Measurements from ENCODE around the gene FOXO3.

The FOXO3 gene

DNA sequence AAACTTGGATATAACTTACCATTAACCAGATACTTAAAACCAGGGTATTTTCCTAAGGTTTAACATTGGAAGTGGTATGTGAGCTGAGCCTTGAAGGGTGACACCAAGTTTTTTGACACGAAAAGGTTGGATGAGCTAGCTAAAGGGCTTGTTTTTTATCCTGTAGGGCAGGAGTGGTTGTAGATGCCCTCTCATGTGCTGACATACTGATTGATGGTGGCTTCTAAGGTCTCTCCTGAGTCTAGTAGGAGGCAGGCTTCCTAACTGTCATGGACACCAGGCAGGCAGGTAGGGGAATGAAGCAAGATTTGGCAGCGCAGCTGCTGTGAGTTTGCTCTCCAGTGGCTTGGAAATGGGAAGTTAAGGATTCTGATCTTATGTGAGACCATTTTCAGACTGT is 66.1 kb downstream of the FOXO3 start:
- DNase-seq (ENCODE audit: low read depth in 2 of 2, low spot score in 1 of 2), result no peak

DNA sequence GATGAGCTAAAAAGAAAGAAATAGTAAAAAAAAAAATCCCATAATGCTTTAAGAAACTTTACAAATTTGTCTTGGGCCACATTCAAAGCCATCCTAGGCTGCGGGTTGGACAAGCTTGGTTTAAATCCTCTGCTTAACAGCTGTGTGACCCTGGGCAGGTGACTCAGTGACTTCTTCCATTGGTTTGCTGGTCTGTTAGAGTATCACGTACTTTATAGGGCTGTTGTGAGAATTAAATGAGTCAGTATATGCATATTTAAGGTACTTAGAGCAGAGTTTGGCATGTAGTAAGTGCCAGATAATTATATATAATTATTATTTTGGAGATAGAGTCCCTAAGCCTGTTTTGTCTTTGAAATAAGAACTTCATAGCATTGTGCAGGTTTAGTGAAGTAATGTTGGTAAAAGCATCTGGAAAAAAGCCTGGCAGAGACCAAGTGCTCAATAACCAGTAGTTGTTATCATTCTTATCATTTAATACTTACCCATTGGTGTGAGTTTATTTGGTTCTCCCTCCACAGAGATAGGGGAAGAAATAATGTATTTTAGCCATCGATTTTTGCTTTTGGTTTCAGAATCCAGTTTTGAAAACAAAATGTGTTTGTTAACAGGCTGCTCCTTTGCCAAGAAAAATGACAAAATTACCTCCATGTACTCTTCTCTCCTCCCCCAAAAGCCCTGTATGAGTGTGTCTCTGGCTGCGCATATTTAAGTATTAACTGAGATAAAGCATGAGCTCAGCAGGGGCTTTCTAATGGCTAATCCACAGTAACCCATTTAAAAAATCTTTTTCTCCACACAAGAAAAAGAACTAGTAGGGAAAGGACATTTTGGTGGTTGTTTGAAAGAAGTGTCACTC is 67.2 kb downstream of the FOXO3 start:
- DNase-seq (ENCODE audit: low read depth in 2 of 2, low spot score in 1 of 2), result no peak

DNA sequence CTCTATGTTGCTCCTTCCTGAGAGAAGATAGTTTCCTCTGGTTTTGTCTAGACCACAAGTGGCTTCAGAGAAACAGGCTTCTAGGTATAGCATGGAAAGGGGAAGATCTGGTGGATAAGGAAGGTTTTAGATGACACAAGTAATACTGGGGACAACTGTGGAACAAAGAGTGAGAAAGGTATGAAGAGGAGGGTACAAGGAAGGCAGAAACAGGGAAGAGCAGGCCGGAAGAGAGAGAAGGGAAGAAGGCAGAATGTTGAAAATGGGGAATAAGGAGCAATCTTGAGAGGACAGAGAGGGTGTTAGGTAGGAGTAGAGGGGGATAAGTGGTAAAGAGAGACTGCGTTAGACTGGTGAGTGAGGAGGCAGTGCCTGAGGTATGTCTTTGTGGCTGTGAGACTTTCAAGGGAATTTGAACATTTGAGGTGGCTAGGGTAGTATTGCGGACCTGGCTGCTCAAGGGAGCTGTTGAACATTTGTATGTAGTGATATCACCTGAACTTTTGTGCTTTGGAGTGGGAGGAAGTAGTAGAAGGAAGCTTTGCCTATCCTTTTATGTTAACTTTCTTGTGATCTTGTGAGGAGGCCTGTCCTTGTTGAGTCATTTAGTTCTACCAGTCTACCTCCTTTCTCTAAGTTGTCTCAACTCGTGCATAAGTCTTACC is 69.5 kb downstream of the FOXO3 start:
- no peak for DNase-seq (ENCODE audit: low read depth in 2 of 2, low spot score in 1 of 2)

DNA sequence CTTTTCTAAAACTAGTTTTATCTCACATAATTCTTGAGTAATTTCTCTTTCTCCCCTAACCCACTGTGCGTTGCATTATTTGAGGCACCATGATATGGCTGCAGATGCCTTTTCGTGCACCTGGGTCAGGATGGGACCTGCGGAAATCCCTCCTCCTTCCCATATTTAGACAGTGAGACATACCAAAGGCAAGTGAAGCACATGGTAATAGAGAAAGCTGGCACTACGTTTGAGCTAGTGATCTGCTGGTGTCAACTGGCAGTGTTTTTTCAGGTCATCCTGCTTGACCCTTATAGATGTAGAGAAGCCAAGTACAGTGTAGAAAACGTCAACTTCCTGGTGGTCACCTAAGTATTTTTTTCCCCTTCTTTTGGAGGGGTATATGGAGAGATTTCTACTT is 71.7 kb downstream of the FOXO3 start:
- DNase-seq (ENCODE audit: low read depth in 2 of 2, low spot score in 1 of 2), result no peak

DNA sequence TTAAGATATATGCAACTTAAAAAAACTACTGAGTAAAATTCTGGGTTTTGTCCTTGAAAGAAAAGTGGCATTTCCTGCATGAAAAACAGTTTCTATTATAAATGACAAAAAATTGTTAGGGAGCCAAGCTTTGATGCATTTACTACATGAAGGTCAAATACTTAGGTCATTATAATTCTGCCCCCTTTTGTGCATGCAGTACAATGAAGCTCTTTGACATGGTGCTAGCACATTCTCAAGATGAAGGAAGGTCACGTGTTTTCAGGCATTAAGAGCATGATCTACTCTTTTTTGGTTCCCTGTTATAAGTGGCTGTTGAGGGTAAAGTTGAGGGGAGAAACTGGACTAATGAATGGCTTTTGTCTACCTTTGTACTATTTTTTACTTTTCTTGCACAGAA is 72.7 kb downstream of the FOXO3 start:
- no peak for DNase-seq (ENCODE audit: low read depth in 2 of 2, low spot score in 1 of 2)

DNA sequence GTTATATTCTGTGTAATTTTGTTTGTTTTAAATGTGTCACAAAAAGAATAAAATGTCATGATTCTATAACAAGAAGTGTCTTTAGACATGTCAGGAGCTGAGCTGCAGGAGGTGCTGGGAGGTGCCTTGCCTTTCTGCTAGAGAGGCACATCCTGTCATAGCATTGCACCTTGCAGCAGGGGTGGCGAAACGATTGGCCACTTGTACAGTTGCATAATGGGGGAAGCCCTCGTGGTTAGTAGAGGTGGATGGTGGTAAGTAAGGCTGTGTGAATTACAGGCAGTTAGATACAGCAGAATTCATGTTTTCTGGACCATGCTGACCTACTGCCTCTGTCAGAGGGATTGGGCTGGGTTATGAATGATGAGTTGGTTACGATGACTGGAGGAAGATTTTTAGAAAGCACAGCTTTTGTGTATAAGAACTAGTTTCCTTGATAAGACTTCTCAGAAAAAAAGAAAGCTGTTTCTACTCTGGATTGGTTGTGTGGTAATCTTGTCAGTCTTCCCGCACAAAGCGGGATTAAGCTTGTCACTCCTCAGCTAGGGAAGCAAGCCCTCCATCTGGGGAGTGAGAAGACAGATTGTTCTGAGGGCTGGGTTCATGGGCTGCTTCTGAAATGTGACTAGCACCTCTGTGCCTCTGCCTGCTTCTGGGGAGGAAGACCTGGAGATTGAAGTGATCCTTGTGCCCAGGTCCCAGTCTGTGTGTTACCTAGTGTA is 74.9 kb downstream of the FOXO3 start:
- peak in 1 of 2 donors; percentile 20 for DNase-seq (ENCODE audit: low read depth in 2 of 2, low spot score in 1 of 2)

DNA sequence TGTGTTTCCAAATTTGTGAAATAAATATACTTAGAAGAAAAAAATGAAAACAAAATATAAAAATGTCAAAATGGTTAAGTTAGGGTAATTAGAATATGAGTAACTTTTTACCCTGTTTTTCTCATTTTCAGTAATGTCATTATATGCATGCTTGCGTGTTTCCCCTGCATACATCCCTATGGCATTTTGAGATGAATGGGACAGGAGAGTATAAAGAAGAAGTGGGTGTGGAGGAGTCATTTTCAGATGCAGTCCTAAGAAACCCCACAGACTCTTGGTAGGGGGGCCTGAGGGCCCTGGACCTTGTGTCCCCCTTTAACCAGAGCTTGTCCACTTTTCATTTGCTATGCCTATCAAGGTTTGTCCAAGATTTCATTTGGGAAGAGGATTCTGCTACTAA is 77.2 kb downstream of the FOXO3 start:
- DNase-seq (ENCODE audit: low read depth in 2 of 2, low spot score in 1 of 2), result no peak

DNA sequence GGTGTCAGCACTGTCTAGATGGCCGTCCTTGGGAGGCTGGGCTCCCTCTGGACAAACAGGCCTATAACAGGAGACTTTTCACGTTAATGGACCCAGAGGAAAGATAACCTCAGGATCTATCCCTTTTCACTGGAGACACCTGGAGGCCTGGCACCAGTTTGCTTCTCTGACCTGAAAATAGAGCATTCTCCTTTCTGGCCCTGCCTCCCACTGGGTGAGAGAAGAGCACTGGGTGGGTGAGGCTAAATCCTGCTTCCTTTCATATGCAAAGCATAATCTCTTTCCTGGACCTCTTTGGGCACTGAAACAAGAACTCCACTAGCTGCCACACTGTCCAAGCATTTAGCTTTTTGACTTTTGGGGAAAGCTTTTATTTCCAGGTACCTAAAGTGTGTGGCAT is 78.3 kb downstream of the FOXO3 start:
- DNase-seq (ENCODE audit: low read depth in 2 of 2, low spot score in 1 of 2), result no peak

DNA sequence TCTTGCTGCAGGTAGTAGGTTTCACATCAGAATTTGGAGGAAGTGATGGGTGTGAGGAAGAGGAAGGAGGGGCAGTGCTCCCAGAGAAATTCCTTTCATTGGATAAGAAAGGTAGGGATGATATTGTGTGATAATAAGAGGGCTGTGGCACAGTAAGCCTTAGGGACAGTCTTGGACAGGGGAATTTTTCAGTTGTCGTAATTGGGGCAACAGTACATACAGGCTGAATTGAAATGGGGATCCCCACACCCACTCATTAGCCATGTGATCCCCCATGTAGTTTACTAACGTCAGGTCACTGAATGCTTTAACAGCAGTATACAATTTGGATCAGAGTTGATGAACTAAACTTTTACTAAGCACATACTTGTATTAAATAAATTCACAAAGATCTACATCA is 79.4 kb downstream of the FOXO3 start:
- DNase-seq (ENCODE audit: low read depth in 2 of 2, low spot score in 1 of 2), result no peak

DNA sequence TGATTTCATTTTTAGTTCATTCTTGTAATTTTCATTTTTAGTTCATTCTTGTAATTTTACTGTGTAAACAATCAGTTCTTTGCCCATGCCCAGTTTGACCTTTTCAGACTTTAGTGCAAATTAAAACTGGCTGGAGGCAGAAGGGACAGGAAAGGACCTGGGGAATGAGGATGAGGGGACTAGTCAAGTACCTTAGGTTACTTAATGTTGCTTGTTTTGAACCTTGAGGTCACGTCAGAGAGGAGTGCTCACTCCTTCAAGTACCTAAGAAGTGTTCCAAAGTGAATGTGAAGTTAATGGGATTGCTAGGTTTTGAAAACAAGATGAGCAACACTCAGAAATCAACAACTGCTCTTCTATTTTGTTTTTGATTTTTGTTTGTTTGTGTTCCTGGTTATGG is 82.5 kb downstream of the FOXO3 start:
- DNase-seq (ENCODE audit: low read depth in 2 of 2, low spot score in 1 of 2), result no peak

DNA sequence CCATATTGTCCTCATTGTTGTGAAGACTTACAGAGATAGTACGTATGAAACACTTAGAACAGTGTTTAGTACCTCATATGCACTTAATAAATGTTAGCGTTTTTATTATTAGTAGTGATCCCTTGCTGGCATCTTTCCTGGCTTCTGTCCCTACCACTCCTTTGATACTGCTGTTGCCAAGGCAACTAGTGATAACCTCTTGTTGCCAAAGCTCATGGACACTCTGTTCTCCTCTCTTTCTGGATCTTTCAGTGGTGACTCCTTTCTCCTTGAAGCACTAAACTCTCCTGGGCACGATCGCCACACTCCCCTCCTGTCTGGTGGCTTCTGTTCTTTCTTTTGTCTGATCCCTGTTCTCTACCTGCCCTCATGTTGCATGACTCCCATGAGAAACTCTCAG is 83.5 kb downstream of the FOXO3 start:
- no peak for DNase-seq (ENCODE audit: low read depth in 2 of 2, low spot score in 1 of 2)

DNA sequence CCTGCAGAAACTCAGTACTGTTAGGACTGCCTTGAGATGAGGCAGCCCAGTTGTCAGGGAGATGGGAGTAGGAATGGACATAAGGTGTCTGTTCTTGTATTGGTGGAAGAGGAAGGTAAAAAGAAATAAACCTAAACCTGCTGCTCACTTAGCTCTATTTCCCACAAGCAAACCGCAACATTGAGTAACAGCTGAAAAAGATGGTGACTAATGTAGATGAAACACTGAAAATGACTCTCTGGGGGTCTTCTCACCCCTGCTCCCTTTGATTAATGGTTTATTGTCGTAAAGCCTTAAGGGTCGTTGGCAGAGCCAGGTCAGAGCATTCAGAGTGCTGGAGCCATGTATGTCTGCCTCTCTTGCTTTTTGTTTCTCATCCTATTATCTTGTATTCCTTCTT is 87.5 kb downstream of the FOXO3 start:
- no peak for DNase-seq (ENCODE audit: low read depth in 2 of 2, low spot score in 1 of 2)

DNA sequence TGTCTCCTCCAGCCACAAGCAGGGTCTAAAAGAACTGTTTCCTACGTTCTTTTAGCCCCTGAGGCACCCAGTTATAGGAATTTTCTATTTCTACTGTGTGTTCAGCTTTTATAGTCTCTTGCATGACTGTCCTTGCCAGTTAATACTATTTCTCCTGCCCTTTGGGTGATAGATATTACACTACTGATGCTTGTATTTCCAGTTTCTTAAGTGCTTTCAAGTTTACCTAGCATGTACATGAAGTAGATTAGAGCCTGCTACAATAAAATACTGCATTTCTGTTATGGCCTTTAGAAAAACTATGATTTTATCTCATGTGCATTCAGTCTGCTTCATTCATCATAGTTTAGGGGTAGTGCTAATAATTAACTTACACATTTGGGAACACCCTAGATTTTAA is 89.6 kb downstream of the FOXO3 start:
- DNase-seq (ENCODE audit: low read depth in 2 of 2, low spot score in 1 of 2), result no peak

DNA sequence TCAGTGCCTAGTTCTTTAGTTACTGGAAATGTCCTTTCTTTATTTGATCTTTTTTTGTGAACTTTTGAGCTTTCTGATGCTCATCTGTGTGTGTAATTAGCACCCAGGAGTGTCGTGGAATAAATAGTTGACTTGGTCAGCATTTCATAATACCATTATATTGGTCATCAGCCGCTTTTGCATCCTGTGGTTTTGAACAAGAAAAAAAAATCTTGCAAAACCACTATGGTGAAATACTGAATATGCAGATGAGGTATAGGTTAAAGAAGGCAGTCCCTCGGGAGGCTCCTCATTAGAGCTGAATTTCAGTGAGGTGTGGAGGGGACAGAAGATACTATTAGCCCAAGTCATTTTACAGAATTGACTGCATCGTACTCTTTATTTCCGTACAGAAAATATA is 90.1 kb downstream of the FOXO3 start:
- DNase-seq (ENCODE audit: low read depth in 2 of 2, low spot score in 1 of 2), result no peak

DNA sequence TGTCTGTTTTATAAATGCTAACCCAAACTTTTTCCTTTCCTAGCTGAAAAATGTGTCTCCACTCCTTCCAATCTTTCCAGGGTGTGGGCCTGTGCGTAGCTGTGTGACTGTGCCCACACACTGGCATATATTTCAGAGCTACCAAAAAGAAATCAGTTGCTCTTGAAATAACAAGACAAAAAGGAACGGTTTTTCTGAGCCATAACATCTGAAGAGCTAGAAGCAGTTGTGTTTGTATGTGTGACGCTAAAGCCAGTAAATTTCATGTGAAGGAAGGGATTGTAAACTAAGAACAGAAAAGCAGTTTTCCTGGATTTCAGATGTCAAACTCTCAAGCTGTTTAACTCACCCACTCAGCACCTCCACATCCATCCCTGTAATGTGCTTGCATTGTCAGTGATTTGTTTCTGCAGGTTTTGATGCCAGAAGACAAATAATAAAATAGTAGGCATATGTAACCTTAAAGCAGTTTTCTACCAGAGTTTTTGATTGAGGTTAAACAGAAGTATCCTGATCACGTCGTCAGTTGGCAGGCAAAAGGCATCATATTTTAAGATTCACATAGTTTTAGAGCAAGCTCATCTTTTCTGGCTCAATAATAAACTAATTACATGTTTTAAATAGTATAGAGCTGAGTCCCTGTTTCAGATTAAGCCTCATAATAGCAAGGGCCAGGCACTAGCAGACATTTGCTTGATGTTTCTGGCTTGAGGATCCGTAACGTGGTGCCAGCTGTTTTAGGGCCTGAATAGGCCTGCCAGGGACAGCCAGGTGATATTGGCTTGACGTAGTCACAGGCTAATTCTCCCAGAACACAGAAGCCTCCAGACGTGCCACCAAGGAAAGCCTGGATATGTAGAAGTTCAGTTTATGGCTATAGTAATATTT is 90.9 kb downstream of the FOXO3 start:
- no peak for DNase-seq (ENCODE audit: low read depth in 2 of 2, low spot score in 1 of 2)

DNA sequence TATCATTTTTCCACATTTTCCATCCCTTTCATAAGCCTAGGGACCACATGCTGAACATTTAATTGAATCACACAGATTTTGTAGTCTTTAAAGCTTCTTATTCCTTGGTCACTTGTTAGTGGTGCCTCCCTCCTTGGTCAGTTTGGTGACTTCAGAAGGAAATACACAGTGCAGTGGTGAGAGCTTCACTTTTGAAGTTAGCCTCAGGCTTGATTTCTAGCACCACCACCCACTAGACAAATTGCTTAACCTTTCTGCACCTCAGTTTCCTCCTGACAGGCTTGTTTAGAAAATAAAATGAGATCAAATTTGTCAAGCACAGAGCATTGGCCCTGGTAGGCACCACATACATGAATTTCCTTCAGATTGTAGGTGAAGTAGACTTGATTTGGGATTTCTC is 91.7 kb downstream of the FOXO3 start:
- no peak for DNase-seq (ENCODE audit: low read depth in 2 of 2, low spot score in 1 of 2)

DNA sequence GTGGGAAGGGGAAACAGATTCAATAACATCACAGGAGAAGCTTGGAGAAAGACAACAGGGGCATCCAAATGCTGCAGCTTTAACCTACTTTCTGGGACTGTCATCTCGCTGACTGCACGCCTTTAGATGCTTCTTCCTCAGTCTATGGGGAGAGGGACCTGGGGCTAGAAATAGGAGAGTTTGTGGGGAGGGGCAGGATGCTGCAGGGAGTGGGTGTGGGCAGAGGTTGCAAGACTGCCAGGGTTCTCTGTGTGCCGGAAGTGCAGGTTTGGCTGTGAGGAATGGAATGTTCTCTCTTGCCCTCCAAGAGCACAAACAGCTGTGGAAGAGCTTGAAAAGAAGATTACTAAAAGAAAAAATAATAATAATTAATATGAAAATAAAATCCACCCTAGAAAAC is 93.2 kb downstream of the FOXO3 start:
- DNase-seq (ENCODE audit: low read depth in 2 of 2, low spot score in 1 of 2), result no peak

DNA sequence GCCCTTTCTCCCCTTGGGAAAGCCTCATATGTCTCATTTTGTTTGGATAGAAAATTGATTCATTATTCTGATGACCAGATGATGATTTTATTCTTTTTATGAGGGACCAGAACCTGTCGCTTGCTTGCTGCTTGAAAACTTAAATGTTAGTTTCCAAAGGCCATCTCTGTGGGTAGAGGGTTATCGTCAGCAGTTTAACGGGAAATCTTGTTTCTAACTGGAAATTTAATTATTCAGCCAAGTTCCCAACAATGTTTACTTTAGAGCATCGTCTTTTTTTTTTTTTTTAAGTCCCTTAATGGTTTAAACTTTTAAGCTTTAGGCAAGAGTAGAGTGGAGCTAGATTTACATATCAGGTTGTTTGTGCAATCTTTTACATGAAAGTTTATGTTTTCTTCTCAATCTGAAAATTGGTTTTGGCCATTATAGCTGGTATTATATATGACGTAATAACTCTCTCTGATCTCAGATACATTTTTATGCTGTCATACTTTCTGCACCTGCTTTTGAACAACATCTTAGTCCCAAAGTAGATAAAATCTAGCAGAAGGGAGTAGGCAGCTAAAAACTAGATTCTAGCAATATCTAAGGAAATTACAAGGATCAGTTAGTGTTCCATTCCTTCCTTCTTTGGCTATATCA is 93.9 kb downstream of the FOXO3 start:
- DNase-seq (ENCODE audit: low read depth in 2 of 2, low spot score in 1 of 2), result no peak

DNA sequence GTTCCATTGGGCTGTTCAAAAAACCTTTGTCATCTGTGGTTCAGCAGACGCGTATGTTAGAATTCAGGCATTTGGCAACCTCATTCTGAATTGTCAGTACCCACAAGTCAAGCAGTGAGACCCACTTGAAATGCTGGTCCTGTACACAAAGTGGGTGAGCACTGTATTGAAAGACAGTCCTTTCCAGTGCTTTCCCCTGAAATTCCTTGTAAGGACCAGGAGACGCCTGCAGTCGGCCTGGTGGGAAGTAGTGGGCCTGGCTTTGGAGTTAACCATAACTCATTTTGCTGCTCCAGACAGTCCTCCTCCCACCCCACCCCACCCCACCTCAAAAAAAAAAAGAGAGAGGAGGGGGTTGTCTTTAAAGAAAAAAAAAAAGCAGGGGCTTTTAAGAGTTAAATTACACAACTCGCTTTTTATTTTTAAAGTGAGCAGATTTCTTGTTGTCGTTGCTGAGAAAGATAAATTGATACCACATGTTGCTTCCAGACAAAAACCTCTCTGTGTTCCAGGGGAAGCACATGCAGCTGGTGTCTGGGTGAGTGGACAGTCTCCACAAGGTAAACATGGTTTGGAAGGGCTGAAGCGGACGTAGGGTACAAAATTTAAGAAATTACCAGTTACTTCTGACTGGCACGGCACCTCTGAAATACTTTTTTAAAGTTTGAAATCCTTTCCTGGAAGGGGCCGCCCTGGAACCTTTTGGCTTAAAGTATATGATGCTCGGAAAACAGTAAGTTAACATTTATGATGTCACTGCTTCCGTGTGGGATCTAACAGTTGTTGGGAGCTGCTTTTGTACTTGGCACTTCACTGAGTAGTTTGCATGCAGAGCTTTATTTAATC is 95.3 kb downstream of the FOXO3 start:
- no peak for DNase-seq (ENCODE audit: low read depth in 2 of 2, low spot score in 1 of 2)

DNA sequence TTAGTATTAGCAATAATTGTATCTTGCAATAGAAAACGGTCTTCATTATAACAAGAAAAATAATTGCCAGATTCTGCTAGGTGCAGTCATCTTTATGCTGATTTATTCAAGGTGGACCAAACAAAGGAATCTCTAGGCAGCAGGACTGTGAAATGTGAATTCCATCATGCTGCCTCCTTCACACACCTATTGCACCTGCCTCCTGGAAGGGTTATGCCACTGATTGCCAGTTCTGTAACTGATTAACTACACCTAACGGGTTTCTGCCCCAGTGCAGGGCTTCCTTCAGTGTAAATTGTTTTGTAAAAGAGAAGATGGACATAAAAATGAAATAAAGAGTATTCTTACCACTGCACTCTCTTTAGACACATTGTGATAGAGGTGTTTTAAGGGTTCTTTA is 96.1 kb downstream of the FOXO3 start:
- no peak for DNase-seq (ENCODE audit: low read depth in 2 of 2, low spot score in 1 of 2)
